GM12878 (cell line): Measurements from ENCODE around the gene TRIM38.

ENCODE experiments used
- BHLHE40 ChIP-seq, 2 experiments: fragments of 450-650 bp in 1 of 2; IDR thresholded peaks; 2 replicates each; pipeline ENCODE4 v1.6.1; 2011 to 2017; ENCODE audit warnings: low read depth in 2 of 2, borderline replicate concordance in 1 of 2, improper control_type of control experiment in 1 of 2, low read length in 1 of 2, mild to moderate bottlenecking in 1 of 2
- CEBPB ChIP-seq, 2 experiments: fragments of 150-350 bp in 1 of 2; IDR thresholded peaks; 2 replicates each; pipeline ENCODE4 v1.6.1; 2012 to 2014; ENCODE audit warnings: low read depth in 2 of 2, low read length in 2 of 2, borderline replicate concordance in 1 of 2, inconsistent platforms in 1 of 2
- CEBPZ ChIP-seq: fragments of 150-350 bp; IDR thresholded peaks from 2 replicates; pipeline ENCODE4 v1.6.1; 2016; ENCODE audit warnings: low read depth, low read length
- CTCF ChIP-seq, 3 experiments: IDR thresholded peaks in 2 of 3; conservative IDR thresholded peaks in 1 of 3; 2 replicates each; pipeline ENCODE4 v1.5.1; 2011; ENCODE audit warnings: low read depth in 3 of 3, low read length in 3 of 3, mild to moderate bottlenecking in 3 of 3, control low read depth in 2 of 3, moderate library complexity in 2 of 3, inconsistent platforms in 1 of 3, mixed read lengths in 1 of 3; ENCODE audit not compliant: control insufficient read depth in 2 of 3, insufficient read depth in 1 of 3; ENCODE audit errors: extremely low read depth in 1 of 3
- EGR1 ChIP-seq, 2 experiments: IDR thresholded peaks; 1 replicate in 1 of 2; 2 replicates in 1 of 2; pipeline ENCODE4 v1.6.1; 2011 to 2012; ENCODE audit warnings: low read depth in 2 of 2, low read length in 2 of 2, borderline replicate concordance in 1 of 2, mild to moderate bottlenecking in 1 of 2, moderate library complexity in 1 of 2
- MXI1 ChIP-seq: fragments of 150-350 bp; IDR thresholded peaks from 2 replicates; pipeline ENCODE4 v1.6.1; 2011; ENCODE audit warnings: low read depth, mild to moderate bottlenecking, inconsistent platforms, low read length, improper control_type of control experiment
- NR2C2 ChIP-seq: IDR thresholded peaks from 2 replicates; pipeline ENCODE4 v1.6.1; 2011; ENCODE audit warnings: borderline replicate concordance, low read depth; ENCODE audit not compliant: control insufficient read depth, insufficient read length
- POLR2A ChIP-seq: IDR thresholded peaks from 2 replicates; pipeline ENCODE4 v1.6.1; 2011; ENCODE audit warnings: low read depth, mild to moderate bottlenecking, low read length
- RAD21 ChIP-seq: IDR thresholded peaks from 2 replicates; pipeline ENCODE4 v1.6.1; 2011; ENCODE audit warnings: mild to moderate bottlenecking, low read depth, low read length, moderate library complexity; ENCODE audit not compliant: insufficient read depth
- SIN3A ChIP-seq: IDR thresholded peaks from 2 replicates; pipeline ENCODE4 v1.6.1; 2012; ENCODE audit warnings: low read depth, low read length, improper control_type of control experiment
- SMARCA5 ChIP-seq: fragments of 450-650 bp; IDR thresholded peaks from 2 replicates; pipeline ENCODE4 v1.6.1; 2017; ENCODE audit warnings: mild to moderate bottlenecking
- SPI1 ChIP-seq: IDR thresholded peaks from 2 replicates; pipeline ENCODE4 v1.6.1; 2011; ENCODE audit warnings: low read depth, mild to moderate bottlenecking, low read length, moderate library complexity, borderline replicate concordance; ENCODE audit not compliant: insufficient read depth
- ZNF384 ChIP-seq: IDR thresholded peaks from 2 replicates; pipeline ENCODE4 v1.6.1; 2012; ENCODE audit warnings: low read depth, mild to moderate bottlenecking, low read length, improper control_type of control experiment, borderline replicate concordance

- TF ChIP-seq CEBPZ (no peak), RAD21 (no peak), CTCF (IDR thresholded peaks at IDR 0.05 in 2 of 3, conservative IDR thresholded peaks at IDR 0.05 in 1 of 3; ENCODE audit: control insufficient read depth in 2 of 3, extremely low read depth in 1 of 3, insufficient read depth in 1 of 3, low read depth in 3 of 3, low read length in 3 of 3) (no peak), SIN3A (no peak), MXI1 (no peak), EGR1 (IDR thresholded peaks at IDR 0.05; ENCODE audit: borderline replicate concordance in 1 of 2, low read depth in 2 of 2, low read length in 2 of 2) (no peak), SPI1 (no peak), POLR2A (no peak), CEBPB (IDR thresholded peaks at IDR 0.05; ENCODE audit: borderline replicate concordance in 1 of 2, low read depth in 2 of 2, low read length in 2 of 2) (no peak), ZNF384 (no peak), NR2C2 (no peak), BHLHE40 (IDR thresholded peaks at IDR 0.05; ENCODE audit: borderline replicate concordance in 1 of 2, low read depth in 2 of 2, low read length in 1 of 2) (no peak), SMARCA5 (no peak)
These were observed 6.4 kb upstream of the TRIM38 start for GRCh38 chr6:25956226-25956625.
